Chondrocyte (in vitro differentiated cells): ENCODE results near the gene DMC1. TPM values are rescaled to one million over a fixed set of nuclear protein-coding genes. Genes with fewer than 3 reads are reported as not detected.
A peak's percentile ranks its signal among the peaks of the same experiment; 100 is the strongest.

Experiments
- DNase-seq: peaks from one replicate; pipeline ENCODE4 v3.0.0; 2021; ENCODE audit warnings: mixed read lengths, low spot score
- H3K27ac Mint-ChIP-seq: one replicate; pipeline ENCODE4 v1.8.0; 2021; ENCODE audit warnings: mild to moderate bottlenecking, moderate library complexity, mixed read lengths; ENCODE audit not compliant: unreplicated experiment
- H3K27me3 Mint-ChIP-seq: 2 replicates; pipeline ENCODE4 v1.8.0; 2021; ENCODE audit warnings: low read depth, mixed read lengths
- H3K36me3 Mint-ChIP-seq: 2 replicates; pipeline ENCODE4 v1.8.0; 2021; ENCODE audit warnings: low read depth, mixed read lengths
- H3K4me1 Mint-ChIP-seq: 2 replicates; pipeline ENCODE4 v1.8.0; 2021; ENCODE audit warnings: low read depth, mild to moderate bottlenecking, mixed read lengths
- H3K4me3 Mint-ChIP-seq: one replicate; pipeline ENCODE4 v1.8.0; 2021; ENCODE audit warnings: mild to moderate bottlenecking, moderate library complexity, mixed read lengths; ENCODE audit not compliant: unreplicated experiment
- H3K9me3 Mint-ChIP-seq: 2 replicates; pipeline ENCODE4 v1.8.0; 2021; ENCODE audit warnings: low read depth, mixed read lengths
- total RNA-seq: library from RNA; stranded (reverse); gene quantifications from 3 replicates; pipeline ENCODE4 v1.2.1, GENCODE V29; 2021
- TF ChIP-seq, protein P1 (sequence below): fragments of 200-600 bp; sonication (generic); IDR thresholded peaks from 2 replicates; pipeline ENCODE4 v1.5.0; 2021; ENCODE audit warnings: antibody characterized with exemption, mild to moderate bottlenecking, moderate library complexity

Gene DMC1
- total RNA-seq, 1 donor from 2014 or later, result 0.82 TPM

DNA sequence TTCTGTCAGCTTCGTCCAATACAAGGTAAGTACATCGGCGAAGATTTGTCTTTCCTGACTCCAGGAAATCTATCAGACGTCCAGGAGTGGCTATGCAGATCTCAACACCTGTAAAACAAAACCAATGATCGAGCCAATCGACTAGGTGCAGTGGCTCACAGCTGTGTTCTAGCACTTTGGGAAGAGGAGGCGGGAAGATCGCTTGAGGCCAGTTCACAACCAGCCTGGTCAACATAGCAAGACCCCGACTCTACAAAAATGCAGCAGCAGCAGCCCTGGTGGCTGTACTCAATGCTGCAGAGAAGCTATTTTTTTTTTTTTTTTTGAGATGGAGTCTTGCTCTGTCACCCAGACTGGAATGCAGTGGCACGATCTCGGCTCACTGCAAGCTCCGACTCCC is 75.0 kb downstream of the DMC1 start:
- Mint-ChIP-seq H3K27me3 (no peaks in the 10 kb centered on the region), H3K4me1 (peaks cover 46% of the 10 kb centered on the region), H3K9me3 (no peaks in the 10 kb centered on the region), H3K4me3 (no peak overlapping the region), H3K36me3 (peaks cover 57% of the 10 kb centered on the region), H3K27ac (peak overlapping the region; percentile 81)
- DNase-seq, result no peak
- TF ChIP-seq, protein P1, sequence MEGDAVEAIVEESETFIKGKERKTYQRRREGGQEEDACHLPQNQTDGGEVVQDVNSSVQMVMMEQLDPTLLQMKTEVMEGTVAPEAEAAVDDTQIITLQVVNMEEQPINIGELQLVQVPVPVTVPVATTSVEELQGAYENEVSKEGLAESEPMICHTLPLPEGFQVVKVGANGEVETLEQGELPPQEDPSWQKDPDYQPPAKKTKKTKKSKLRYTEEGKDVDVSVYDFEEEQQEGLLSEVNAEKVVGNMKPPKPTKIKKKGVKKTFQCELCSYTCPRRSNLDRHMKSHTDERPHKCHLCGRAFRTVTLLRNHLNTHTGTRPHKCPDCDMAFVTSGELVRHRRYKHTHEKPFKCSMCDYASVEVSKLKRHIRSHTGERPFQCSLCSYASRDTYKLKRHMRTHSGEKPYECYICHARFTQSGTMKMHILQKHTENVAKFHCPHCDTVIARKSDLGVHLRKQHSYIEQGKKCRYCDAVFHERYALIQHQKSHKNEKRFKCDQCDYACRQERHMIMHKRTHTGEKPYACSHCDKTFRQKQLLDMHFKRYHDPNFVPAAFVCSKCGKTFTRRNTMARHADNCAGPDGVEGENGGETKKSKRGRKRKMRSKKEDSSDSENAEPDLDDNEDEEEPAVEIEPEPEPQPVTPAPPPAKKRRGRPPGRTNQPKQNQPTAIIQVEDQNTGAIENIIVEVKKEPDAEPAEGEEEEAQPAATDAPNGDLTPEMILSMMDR, result peak; percentile 43

DNA sequence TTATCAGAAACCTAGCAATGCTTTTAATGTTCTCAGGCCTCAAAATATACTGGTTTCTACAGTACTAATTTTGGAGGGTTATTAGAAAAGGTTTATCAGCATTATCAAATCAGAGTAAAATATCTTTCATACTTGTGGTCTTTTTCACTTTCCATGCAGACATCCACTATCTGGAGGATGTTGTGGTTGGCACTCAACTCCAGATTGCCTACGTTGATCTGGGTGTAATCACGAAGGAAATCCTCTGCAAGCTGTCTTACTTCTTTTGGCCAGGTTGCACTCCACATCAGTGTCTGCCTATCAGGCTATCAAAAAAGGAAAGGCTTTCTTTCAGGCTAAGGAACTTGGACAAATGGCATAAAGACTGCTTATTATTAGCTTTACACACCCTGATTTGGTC is 75.5 kb downstream of the DMC1 start:
- Mint-ChIP-seq H3K4me1 (peaks cover 46% of the 10 kb centered on the region), H3K36me3 (peaks cover 60% of the 10 kb centered on the region), H3K9me3 (no peaks in the 10 kb centered on the region), H3K27ac (peak overlapping the region; percentile 81), H3K27me3 (no peaks in the 10 kb centered on the region), H3K4me3 (no peak overlapping the region)
- DNase-seq, result no peak
- TF ChIP-seq, protein P1, result no peak

DNA sequence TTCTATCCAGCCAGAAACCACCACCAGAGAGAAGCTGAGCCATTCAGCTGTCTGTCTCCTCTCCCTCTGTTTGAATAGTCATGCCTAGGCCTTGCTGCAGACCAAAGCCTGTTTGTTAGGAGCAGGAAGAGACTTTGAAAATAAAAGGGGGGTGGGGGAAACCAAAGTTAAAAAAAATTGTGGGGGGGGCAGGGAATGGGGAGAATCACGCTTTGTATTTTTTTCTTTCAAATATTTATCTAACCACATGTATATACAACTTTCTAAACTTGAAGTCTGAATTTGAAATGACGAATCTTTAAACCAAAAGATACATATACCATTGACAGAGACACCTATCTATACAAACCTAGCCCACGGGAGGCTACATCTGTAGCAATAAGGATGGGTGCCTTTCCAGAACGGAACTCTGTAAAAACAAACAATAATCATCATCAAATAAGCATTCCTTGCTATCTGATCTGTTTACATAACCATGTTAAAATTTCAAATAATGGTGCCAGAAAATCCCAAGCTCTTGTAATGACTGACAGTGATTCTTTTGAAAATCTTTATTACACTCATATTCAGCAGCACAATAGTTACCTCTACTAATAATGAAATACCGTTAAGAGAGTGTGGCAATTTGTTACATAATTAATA is 78.2 kb downstream of the DMC1 start:
- DNase-seq, result no peak
- Mint-ChIP-seq H3K4me1 (peaks cover 46% of the 10 kb centered on the region), H3K36me3 (peaks cover 59% of the 10 kb centered on the region), H3K27ac (peak overlapping the region; percentile 22), H3K4me3 (no peak overlapping the region), H3K9me3 (no peaks in the 10 kb centered on the region), H3K27me3 (no peaks in the 10 kb centered on the region)
- TF ChIP-seq, protein P1, result no peak

DNA sequence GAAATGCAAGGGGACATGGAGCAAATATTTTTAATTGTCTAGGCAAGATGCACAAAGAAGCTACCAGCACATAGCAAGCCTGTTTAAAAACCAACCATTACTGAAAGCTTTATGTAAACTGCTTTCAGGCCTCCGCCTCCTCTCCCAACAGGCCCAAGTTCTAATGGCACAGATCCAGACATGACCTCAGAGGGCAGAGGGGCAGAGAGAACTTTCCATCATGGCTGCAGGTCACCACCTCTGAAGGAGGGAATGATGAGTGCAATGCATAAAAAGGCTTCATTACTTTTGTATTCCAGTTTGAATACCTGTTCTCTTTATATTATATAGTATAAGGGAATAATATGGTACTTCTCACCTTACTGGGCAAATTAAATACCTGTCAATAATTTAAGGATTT is 79.1 kb downstream of the DMC1 start:
- Mint-ChIP-seq H3K4me3 (no peak overlapping the region), H3K9me3 (no peaks in the 10 kb centered on the region), H3K27me3 (no peaks in the 10 kb centered on the region), H3K4me1 (peaks cover 47% of the 10 kb centered on the region), H3K36me3 (peaks cover 62% of the 10 kb centered on the region), H3K27ac (peak overlapping the region; percentile 79)
- TF ChIP-seq, protein P1, result no peak
- DNase-seq, result no peak

DNA sequence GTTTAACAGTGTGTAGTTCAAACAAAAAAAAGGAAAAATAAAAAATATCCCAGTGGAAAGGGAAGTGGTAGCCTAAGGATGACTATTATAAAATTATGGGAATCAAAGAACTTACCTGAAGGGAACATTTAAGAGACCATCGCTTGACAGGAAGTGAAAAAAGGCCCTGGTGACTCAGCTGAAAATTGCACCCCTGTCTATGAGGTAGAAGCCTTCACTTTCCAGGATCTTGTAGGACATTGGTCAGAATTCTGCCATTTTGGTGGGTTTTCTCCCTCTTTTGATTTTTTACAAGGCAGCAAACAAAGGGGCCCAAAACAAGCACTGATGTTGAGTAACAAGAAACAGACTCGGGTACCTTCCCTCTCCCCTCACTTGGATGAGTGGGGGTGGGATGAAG is 79.5 kb downstream of the DMC1 start:
- peaks cover 46% of the 10 kb centered on the region for H3K4me1 Mint-ChIP-seq
- H3K27me3 Mint-ChIP-seq, result no peaks in the 10 kb centered on the region
- TF ChIP-seq, protein P1, result no peak
- DNase-seq, result no peak
- peaks cover 63% of the 10 kb centered on the region for H3K36me3 Mint-ChIP-seq
- peak overlapping the region; percentile 79 for H3K27ac Mint-ChIP-seq
- no peak overlapping the region for H3K4me3 Mint-ChIP-seq
- no peaks in the 10 kb centered on the region for H3K9me3 Mint-ChIP-seq
